Measurements from ENCODE around the gene SIGLECL1. TPM values are rescaled to one million over a fixed set of nuclear protein-coding genes. Genes with fewer than 3 reads are reported as not detected.

The SIGLECL1 gene
- total RNA-seq (not detected in 2 replicates), polyA plus RNA-seq (not detected in 2 replicates), polyA minus RNA-seq (ENCODE audit: low replicate concordance) (not detected in 2 replicates)
- not detected in 2 replicates for polyA plus RNA-seq (2012)

DNA sequence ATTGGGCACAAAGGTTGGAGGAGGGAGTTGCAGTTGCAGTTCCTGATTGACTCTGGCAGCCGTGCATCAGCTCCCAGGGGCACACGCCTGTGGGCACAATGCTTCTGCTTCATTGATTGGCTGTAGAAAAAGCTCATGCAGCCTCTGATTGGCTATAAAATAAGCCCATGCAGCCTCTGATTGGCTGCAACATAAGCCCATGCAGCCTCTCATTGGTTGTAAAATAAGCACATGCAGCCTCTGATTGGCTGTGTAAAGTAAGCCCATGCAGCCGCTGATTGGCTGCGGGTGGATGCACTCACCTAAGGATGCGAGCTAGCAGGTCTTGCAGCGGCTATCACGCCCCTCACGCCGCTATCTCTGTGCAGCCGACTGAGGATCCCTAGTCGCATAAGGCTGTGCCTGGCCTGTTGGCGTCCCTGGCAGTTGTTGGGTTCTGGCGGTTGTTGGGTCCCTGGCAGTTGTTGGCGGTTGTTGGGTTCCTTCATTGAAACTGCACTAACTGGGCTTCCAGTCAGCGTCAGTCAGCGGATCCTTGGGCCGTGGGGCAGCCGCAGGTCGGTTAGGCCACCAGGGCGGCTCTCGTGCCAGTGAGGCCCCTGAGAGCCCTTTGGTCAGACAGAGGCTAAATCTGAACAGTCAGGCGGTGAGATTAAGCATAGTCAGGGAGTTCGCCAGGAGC, at the start of gene SIGLECL1:
SIGLECL1 (plus strand) TSS at position 295 of the 682 bp plus-strand sequence. CDS start 12,993 bp downstream, outside the sequence.
- Histone ChIP-seq H3K79me2 (ENCODE audit: control insufficient read depth, insufficient read depth, low read length) (no peaks in the 10 kb centered on the region), H3K27ac (ENCODE audit: insufficient read depth, low read length) (no peak within 1 kb of the TSS), H3K36me3 (ENCODE audit: control insufficient read depth, insufficient read depth, low read length) (no peaks in the 10 kb centered on the region), H3K4me2 (ENCODE audit: extremely low read depth, insufficient read depth, low read length) (no peak within 1 kb of the TSS), H4K20me1 (ENCODE audit: control insufficient read depth, extremely low read depth, insufficient read depth, low read length) (no peaks in the 10 kb centered on the region), H3K9ac (ENCODE audit: insufficient read depth, low read length) (no peak within 1 kb of the TSS), H3K4me1 (ENCODE audit: control insufficient read depth, extremely low read depth, insufficient read depth, low read length) (no peaks in the 10 kb centered on the region), H3K9me3 (ENCODE audit: control insufficient read depth, insufficient read depth, low read depth, low read length) (no peaks in the 10 kb centered on the region), H3K4me3 (replicated peaks in 1 of 4; ENCODE audit: control extremely low read depth in 1 of 4, insufficient read depth in 1 of 4, low read depth in 3 of 4, low read length in 4 of 4) (no peak within 1 kb of the TSS), H2AFZ (ENCODE audit: low read length) (no peak within 1 kb of the TSS), H3K27me3 (ENCODE audit: control insufficient read depth, insufficient read depth, low read length) (no peaks in the 10 kb centered on the region)
- no peak for DNase-seq (ENCODE audit: low read depth in 2 of 2)
- no peak for TF ChIP-seq EZH2 (IDR thresholded peaks at IDR 0.05; ENCODE audit: low read length, missing control alignments)
- TF ChIP-seq, protein P1, sequence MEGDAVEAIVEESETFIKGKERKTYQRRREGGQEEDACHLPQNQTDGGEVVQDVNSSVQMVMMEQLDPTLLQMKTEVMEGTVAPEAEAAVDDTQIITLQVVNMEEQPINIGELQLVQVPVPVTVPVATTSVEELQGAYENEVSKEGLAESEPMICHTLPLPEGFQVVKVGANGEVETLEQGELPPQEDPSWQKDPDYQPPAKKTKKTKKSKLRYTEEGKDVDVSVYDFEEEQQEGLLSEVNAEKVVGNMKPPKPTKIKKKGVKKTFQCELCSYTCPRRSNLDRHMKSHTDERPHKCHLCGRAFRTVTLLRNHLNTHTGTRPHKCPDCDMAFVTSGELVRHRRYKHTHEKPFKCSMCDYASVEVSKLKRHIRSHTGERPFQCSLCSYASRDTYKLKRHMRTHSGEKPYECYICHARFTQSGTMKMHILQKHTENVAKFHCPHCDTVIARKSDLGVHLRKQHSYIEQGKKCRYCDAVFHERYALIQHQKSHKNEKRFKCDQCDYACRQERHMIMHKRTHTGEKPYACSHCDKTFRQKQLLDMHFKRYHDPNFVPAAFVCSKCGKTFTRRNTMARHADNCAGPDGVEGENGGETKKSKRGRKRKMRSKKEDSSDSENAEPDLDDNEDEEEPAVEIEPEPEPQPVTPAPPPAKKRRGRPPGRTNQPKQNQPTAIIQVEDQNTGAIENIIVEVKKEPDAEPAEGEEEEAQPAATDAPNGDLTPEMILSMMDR (conservative IDR thresholded peaks at IDR 0.05 in 1 of 2, IDR thresholded peaks at IDR 0.05 in 1 of 2; ENCODE audit: low read depth in 1 of 2, low read length in 2 of 2), result no peak

GRCh38 chr19:51201712-51202111, 49.2 kb upstream of the SIGLECL1 start:
- no peak overlapping the region for H3K27ac ChIP-seq (ENCODE audit: insufficient read depth, low read length)
- TF ChIP-seq, protein P1 (conservative IDR thresholded peaks at IDR 0.05 in 1 of 2, IDR thresholded peaks at IDR 0.05 in 1 of 2; ENCODE audit: low read depth in 1 of 2, low read length in 2 of 2), result no peak
- TF ChIP-seq EZH2 (IDR thresholded peaks at IDR 0.05; ENCODE audit: low read length, missing control alignments), result no peak
- no peak for DNase-seq (ENCODE audit: low read depth in 2 of 2)

DNA sequence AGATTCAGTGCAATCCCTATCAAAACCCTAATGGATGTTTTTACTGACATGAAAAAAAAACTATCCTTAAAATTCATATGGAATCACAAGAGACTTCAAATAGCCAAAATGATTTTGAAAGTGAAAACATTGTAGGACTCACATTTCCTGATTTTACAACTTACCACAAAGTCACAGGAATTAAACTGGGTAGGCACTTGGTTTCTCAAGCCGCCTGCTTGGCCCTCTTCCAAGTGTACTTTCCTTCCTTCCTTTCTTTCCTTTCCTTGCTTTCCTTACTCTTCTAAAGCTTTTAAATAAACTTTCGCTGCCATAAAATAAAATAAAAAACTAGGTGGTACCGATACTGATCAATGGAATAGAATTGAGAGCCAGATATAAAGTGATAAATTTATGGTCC, 47.0 kb upstream of the SIGLECL1 start:
- Histone ChIP-seq H3K36me3 (ENCODE audit: control insufficient read depth, insufficient read depth, low read length) (no peaks in the 10 kb centered on the region), H3K27me3 (ENCODE audit: control insufficient read depth, insufficient read depth, low read length) (no peaks in the 10 kb centered on the region), H2AFZ (ENCODE audit: low read length) (no peak overlapping the region), H3K9ac (ENCODE audit: insufficient read depth, low read length) (no peak overlapping the region), H3K9me3 (ENCODE audit: control insufficient read depth, insufficient read depth, low read depth, low read length) (no peaks in the 10 kb centered on the region), H3K4me3 (replicated peaks in 1 of 4; ENCODE audit: control extremely low read depth in 1 of 4, insufficient read depth in 1 of 4, low read depth in 3 of 4, low read length in 4 of 4) (no peak overlapping the region), H3K4me2 (ENCODE audit: extremely low read depth, insufficient read depth, low read length) (no peak overlapping the region), H4K20me1 (ENCODE audit: control insufficient read depth, extremely low read depth, insufficient read depth, low read length) (no peaks in the 10 kb centered on the region), H3K79me2 (ENCODE audit: control insufficient read depth, insufficient read depth, low read length) (no peaks in the 10 kb centered on the region), H3K27ac (ENCODE audit: insufficient read depth, low read length) (no peak overlapping the region), H3K4me1 (ENCODE audit: control insufficient read depth, extremely low read depth, insufficient read depth, low read length) (no peaks in the 10 kb centered on the region)
- no peak for DNase-seq (ENCODE audit: low read depth in 2 of 2)
- no peak for TF ChIP-seq EZH2 (IDR thresholded peaks at IDR 0.05; ENCODE audit: low read length, missing control alignments)

More at GRCh38 chr19:51201712-51202111, 49.2 kb upstream of the SIGLECL1 start:
- Histone ChIP-seq H3K9me3 (ENCODE audit: control insufficient read depth, insufficient read depth, low read depth, low read length) (no peaks in the 10 kb centered on the region), H3K4me1 (ENCODE audit: control insufficient read depth, extremely low read depth, insufficient read depth, low read length) (no peaks in the 10 kb centered on the region), H4K20me1 (ENCODE audit: control insufficient read depth, extremely low read depth, insufficient read depth, low read length) (no peaks in the 10 kb centered on the region), H3K27me3 (ENCODE audit: control insufficient read depth, insufficient read depth, low read length) (no peaks in the 10 kb centered on the region), H3K36me3 (ENCODE audit: control insufficient read depth, insufficient read depth, low read length) (no peaks in the 10 kb centered on the region), H3K79me2 (ENCODE audit: control insufficient read depth, insufficient read depth, low read length) (no peaks in the 10 kb centered on the region), H3K4me3 (replicated peaks in 1 of 4; ENCODE audit: control extremely low read depth in 1 of 4, insufficient read depth in 1 of 4, low read depth in 3 of 4, low read length in 4 of 4) (no peak overlapping the region), H3K4me2 (ENCODE audit: extremely low read depth, insufficient read depth, low read length) (no peak overlapping the region), H2AFZ (ENCODE audit: low read length) (no peak overlapping the region), H3K9ac (ENCODE audit: insufficient read depth, low read length) (no peak overlapping the region)

Data from fibroblast of lung (primary cell).